Karpas-422 (cell line): ENCODE measurements around the gene SYT8. TPM values are rescaled to one million over a fixed set of nuclear protein-coding genes. Genes with fewer than 3 reads are reported as not detected.
A peak's percentile ranks its signal among the peaks of the same experiment; 100 is the strongest.
"Not testable (repeated sequence)": the region's sequence is repeated elsewhere in the genome, so short reads cannot be mapped to it uniquely, and the experiment has no call there.

Experiments
- DNase-seq: peaks from one replicate; pipeline ENCODE4 v3.0.0-alpha.2; 2015
- H2AFZ ChIP-seq: fragments of 200-600 bp; sonication (generic); 2 replicates; pipeline ENCODE4 v1.6.1; 2014; ENCODE audit warnings: antibody characterized with exemption, low read length, mixed read lengths
- H3K27ac ChIP-seq: fragments of 200-600 bp; sonication (generic); 2 replicates; pipeline ENCODE4 v1.5.1; 2014; ENCODE audit warnings: mild to moderate bottlenecking, low read length, moderate library complexity
- H3K27me3 ChIP-seq: fragments of 200-600 bp; sonication (generic); 2 replicates; pipeline ENCODE4 v1.6.1; 2014; ENCODE audit warnings: low read length, mixed read lengths
- H3K36me3 ChIP-seq: fragments of 200-600 bp; sonication (generic); 2 replicates; pipeline ENCODE4 v1.6.1; 2014; ENCODE audit warnings: low read length, mixed read lengths; ENCODE audit not compliant: insufficient read depth
- H3K4me1 ChIP-seq: fragments of 200-600 bp; sonication (generic); 2 replicates; pipeline ENCODE4 v1.6.1; 2014; ENCODE audit warnings: mild to moderate bottlenecking, low read length, mixed read lengths
- H3K4me2 ChIP-seq: fragments of 200-600 bp; sonication (generic); 2 replicates; pipeline ENCODE4 v1.6.1; 2014; ENCODE audit warnings: low read length, low read depth, mild to moderate bottlenecking; ENCODE audit not compliant: poor library complexity, severe bottlenecking
- H3K4me3 ChIP-seq: fragments of 200-600 bp; sonication (generic); 2 replicates; pipeline ENCODE4 v1.5.1; 2014; ENCODE audit warnings: mild to moderate bottlenecking, antibody characterized with exemption, low read length, mixed read lengths
- H3K79me2 ChIP-seq: fragments of 200-600 bp; sonication (generic); 2 replicates; pipeline ENCODE4 v1.6.1; 2014; ENCODE audit warnings: mild to moderate bottlenecking, low read length, mixed read lengths
- H3K9ac ChIP-seq: fragments of 200-600 bp; sonication (generic); 2 replicates; pipeline ENCODE4 v1.6.0; 2014; ENCODE audit warnings: low read length
- H3K9me2 ChIP-seq: fragments of 200-600 bp; sonication (generic), shearing (Covaris generic); replicated peaks from 2 replicates; pipeline ENCODE4 v1.6.0; 2014; ENCODE audit warnings: mild to moderate bottlenecking, low read length, moderate library complexity; ENCODE audit not compliant: insufficient read depth
- H3K9me3 ChIP-seq: fragments of 300-700, 200-600 bp; sonication (generic); 2 replicates; pipeline ENCODE4 v1.6.1; 2014; ENCODE audit warnings: low read length, mixed read lengths
- H4K20me1 ChIP-seq: fragments of 200-600 bp; sonication (generic); 2 replicates; pipeline ENCODE4 v1.6.1; 2014; ENCODE audit warnings: mild to moderate bottlenecking, antibody characterized with exemption, low read length, low read depth; ENCODE audit not compliant: insufficient read depth
- small RNA-seq: library from RNA; depleted of rRNA; stranded (forward); fragments of <200 nt; gene quantifications from one replicate; pipeline ENCODE3, GENCODE V24; 2014
- total RNA-seq: library from RNA; depleted of rRNA; stranded (reverse); fragments of >200 nt; shearing (Covaris generic); gene quantifications from 2 replicates; pipeline ENCODE4 v1.2.3, GENCODE V29; 2014; ENCODE audit warnings: low replicate concordance; rRNA removed

SYT8 gene
- total RNA-seq, 1 experiment from 2014 or later, result not detected

GRCh38 chr11:1882265-1883238 is 47.8 kb downstream of the SYT8 start:
- H3K36me3 ChIP-seq, result no peaks in the 10 kb centered on the region
- H3K9me3 ChIP-seq, result no peaks in the 10 kb centered on the region
- H3K27me3 ChIP-seq, result no peaks in the 10 kb centered on the region
- H3K4me1 ChIP-seq, result peaks cover 15% of the 10 kb centered on the region
- H2AFZ ChIP-seq, result no peak overlapping the region
- H3K9ac ChIP-seq, result no peak overlapping the region
- no peaks in the 10 kb centered on the region for H3K79me2 ChIP-seq
- no peak overlapping the region for H3K4me3 ChIP-seq
- peaks cover 19% of the 10 kb centered on the region; the same call in 1 of the 2 replicates for H4K20me1 ChIP-seq
- H3K27ac ChIP-seq, result no peak overlapping the region
- no peaks in the 10 kb centered on the region for H3K9me2 ChIP-seq
- DNase-seq, result peak; percentile 94
- no peak overlapping the region for H3K4me2 ChIP-seq

- Histone ChIP-seq H3K4me2 (no peak overlapping the region), H2AFZ (no peak overlapping the region), H3K4me3 (no peak overlapping the region), H4K20me1 (peaks cover 15% of the 10 kb centered on the region; the same call in 1 of the 2 replicates), H3K27ac (no peak overlapping the region), H3K27me3 (no peaks in the 10 kb centered on the region), H3K79me2 (no peaks in the 10 kb centered on the region), H3K9me2 (no peaks in the 10 kb centered on the region), H3K4me1 (peaks cover 15% of the 10 kb centered on the region), H3K36me3 (no peaks in the 10 kb centered on the region), H3K9ac (no peak overlapping the region), H3K9me3 (no peaks in the 10 kb centered on the region)
- no peak for DNase-seq
Observed at GRCh38 chr11:1883346-1884302, 48.8 kb downstream of the SYT8 start.

GRCh38 chr11:1884303-1884700 is 49.5 kb downstream of the SYT8 start:
- no peak overlapping the region for H3K9ac ChIP-seq
- H2AFZ ChIP-seq, result no peak overlapping the region
- peaks cover 15% of the 10 kb centered on the region for H3K4me1 ChIP-seq
- no peak overlapping the region for H3K4me3 ChIP-seq
- no peak overlapping the region for H3K4me2 ChIP-seq
- no peaks in the 10 kb centered on the region for H3K79me2 ChIP-seq
- H3K27me3 ChIP-seq, result no peaks in the 10 kb centered on the region
- H3K9me2 ChIP-seq, result no peaks in the 10 kb centered on the region
- no peaks in the 10 kb centered on the region for H3K36me3 ChIP-seq
- no peaks in the 10 kb centered on the region for H3K9me3 ChIP-seq
- peaks cover 13% of the 10 kb centered on the region; the same call in 1 of the 2 replicates for H4K20me1 ChIP-seq
- no peak for DNase-seq
- H3K27ac ChIP-seq, result no peak overlapping the region

- not testable (repeated sequence) for DNase-seq, H3K27ac ChIP-seq, H3K4me2 ChIP-seq, H3K9ac ChIP-seq, H3K79me2 ChIP-seq, H3K9me2 ChIP-seq, H3K9me3 ChIP-seq, H3K4me1 ChIP-seq, H3K27me3 ChIP-seq, H4K20me1 ChIP-seq, H2AFZ ChIP-seq, H3K36me3 ChIP-seq, H3K4me3 ChIP-seq
Observed at GRCh38 chr11:1886551-1886950, 51.8 kb downstream of the SYT8 start.

Small RNAs within 50 kb of the gene (small RNA-seq; reads per million reads assigned to genes)
- gene AC051649.1 (not detected), gene MIR4298 (not detected)

Other genes with a start within 250 kb of the SYT8 start
- not detected in 2 replicates for gene KRTAP5-1, start 249.7 kb upstream of the SYT8 start, total RNA-seq
- not detected in 2 replicates for gene KRTAP5-2, start 236.7 kb upstream of the SYT8 start, total RNA-seq
- gene KRTAP5-3, start 226.5 kb upstream of the SYT8 start, total RNA-seq, result not detected in 2 replicates
- not detected in 2 replicates for gene KRTAP5-4, start 212.9 kb upstream of the SYT8 start, total RNA-seq
- not detected in 2 replicates for gene KRTAP5-5, start 205.2 kb upstream of the SYT8 start, total RNA-seq
- not detected in 2 replicates for gene KRTAP5-6, start 137.8 kb upstream of the SYT8 start, total RNA-seq
- gene IFITM10, start 84.4 kb upstream of the SYT8 start, total RNA-seq, result not detected in 2 replicates
- gene CTSD, start 71.1 kb upstream of the SYT8 start, total RNA-seq, result 26.1 and 52.8 TPM in 2 replicates
- gene TNNI2, start 4.0 kb downstream of the SYT8 start, total RNA-seq, result 0.36 TPM in 1 of 2 replicates, not detected in the other
- 46.9 and 115 TPM in 2 replicates for gene LSP1, start 18.1 kb downstream of the SYT8 start, total RNA-seq
- gene PRR33, start 56.9 kb downstream of the SYT8 start, total RNA-seq, result not detected in 2 replicates
- 0.25 TPM in 1 of 2 replicates, not detected in the other for gene TNNT3, start 84.7 kb downstream of the SYT8 start, total RNA-seq
- 76.2 and 192 TPM in 2 replicates for gene MRPL23, start 112.3 kb downstream of the SYT8 start, total RNA-seq
- 59.7 and 65.5 TPM in 2 replicates for gene H19, start 162.9 kb downstream of the SYT8 start, total RNA-seq